HG03175 (cell line): ENCODE data around the gene VMP1.
"Not testable (repeated sequence)": the region's sequence is repeated elsewhere in the genome, so short reads cannot be mapped to it uniquely, and the experiment has no call there.

Experiments
- ATAC-seq: cut with Tn5 transposase; IDR thresholded peaks from one replicate; pipeline ENCODE4 v1.9.1; 2021; ENCODE audit warnings: mild to moderate bottlenecking, moderate library complexity; ENCODE audit not compliant: unreplicated experiment

VMP1 gene

DNA sequence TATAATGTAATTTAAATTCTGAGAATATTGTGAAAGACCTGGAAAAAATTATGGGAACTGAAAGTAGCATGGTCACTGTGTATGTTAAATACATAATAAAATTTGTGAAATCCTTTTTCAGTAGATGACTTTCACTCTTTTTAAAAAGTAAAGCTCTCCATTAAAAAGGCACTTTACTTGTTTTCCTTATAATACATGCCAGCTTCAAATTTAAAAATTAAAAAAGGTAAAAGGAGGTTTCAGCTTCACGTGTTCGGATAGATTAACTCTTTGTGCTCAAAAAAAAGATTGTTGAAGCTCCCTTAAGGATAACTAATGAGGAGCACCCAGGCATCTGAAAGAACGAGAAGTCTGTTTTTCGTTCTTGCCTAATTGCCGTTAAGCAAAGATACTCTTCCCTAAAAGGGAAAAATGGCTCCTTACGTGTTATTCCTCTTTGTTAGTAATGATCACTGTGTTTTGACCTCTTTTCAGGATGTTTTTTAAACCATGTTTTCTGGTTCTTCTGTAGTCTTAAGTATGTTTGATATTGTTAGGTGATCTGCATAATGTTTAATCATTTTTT is 97.5 kb downstream of the VMP1 start:
- ATAC-seq: no peak

DNA sequence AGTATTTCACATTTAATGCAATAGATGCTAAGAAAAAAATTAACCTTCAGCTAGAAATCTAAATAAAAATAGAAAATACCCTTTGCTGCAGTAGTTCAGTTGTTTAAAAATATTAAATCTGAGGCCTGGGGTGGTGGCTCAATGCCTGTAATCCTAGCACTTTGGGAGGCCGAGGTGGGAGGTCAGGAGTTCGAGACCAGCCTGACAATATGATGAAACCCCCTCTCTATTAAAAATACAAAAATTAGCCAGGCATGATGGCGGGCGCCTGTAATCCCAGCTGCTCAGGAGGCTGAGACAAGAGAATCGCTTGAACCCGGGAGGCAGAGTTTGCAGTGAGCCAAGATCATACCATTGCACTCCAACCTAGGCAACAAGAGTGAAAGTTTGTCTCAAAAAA is 98.9 kb downstream of the VMP1 start:
- ATAC-seq: not testable (repeated sequence)

DNA sequence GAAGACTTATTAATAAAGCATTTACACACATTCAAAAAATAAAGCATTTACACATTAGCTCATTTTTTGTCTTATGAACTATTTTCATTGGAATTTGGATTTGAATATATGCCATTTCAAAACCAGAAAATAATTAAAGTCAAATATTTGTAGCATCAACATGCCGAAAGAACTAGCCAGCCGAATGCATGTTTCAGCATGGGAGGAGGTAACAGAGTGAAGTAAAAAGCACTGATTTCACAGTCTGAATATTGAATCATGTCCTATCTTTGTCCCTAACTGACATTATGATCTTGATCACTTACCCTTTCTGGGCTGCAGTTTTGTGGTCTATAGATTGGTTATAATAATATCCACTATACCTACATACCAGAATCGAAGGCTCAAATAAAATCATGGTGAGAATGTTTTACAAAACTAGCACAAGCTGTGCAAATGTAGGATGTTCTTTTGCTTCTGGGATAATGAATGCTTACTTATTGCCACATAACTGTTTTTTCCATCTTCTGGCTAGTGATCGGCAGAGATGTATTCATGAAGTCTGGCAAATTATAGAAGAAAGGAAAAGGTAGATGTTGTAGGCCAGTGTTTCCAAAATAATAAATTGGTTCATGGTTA is 100.5 kb downstream of the VMP1 start:
- ATAC-seq: no peak

DNA sequence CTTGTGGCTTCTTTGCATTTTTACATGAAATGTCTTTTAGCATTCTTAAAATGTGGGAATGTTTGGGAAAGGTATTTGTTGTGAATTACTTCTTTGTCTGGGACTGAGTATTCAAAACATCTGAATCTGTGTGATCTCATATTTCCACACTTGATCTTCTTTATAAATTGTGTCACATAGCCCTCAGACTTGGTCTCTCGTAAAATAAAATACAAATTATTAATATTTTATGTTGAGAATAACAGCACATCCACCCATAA is 103.4 kb downstream of the VMP1 start:
- ATAC-seq: no peak

DNA sequence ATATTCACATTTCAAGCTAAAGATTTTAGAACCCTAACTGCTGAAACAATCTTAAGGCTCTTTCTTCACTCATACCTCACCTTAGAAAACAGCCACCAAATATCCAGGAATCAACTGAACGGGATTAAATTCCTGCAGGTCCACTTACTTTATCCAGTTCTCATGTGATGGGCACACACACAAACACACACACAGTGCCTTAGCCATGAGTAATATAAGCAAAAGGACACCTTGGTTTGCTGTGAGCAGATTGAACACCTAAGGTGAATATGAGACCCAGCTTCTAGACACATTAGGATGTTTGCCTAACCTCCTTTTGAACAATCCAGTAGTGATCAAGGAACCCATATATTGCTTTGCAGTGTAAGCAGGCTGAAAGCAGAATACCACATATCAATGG is 103.8 kb downstream of the VMP1 start:
- ATAC-seq: no peak

DNA sequence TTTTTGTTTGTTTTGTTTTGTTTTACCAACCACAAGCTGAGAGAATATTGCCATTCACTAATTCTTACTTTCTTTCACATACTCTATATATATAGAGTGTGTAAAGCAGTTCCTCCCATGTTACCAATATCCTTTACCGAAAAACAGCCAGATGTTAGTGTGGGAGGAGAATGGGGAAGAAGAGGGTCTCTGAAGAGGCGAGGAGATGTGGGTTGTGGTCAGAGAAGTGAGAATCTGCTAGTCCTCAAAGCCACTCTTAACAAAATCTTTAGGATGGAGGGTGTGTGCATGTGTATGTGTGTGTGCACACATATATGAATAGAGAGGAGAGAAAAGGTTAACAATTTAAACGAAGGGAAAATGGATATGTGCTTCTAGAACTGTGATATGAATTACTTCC is 104.7 kb downstream of the VMP1 start:
- ATAC-seq: no peak

DNA sequence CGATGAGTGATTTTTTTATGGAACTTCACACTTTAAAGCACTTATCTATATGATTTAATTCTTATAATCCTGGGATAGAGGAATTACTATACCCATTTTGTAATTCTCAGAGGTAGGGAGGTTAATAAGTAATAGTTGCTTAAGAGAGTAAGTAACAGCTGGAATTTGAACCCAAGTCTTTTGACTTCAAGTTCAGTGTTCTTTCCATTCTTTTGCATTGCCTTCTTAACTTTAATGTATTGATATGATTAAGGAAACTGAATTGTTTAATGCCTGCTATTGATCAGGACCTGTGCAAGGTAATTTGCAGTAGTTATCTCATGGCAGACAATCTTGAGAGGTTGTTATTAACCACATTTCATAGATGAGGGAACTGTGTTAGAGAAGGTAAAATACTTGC is 106.8 kb downstream of the VMP1 start:
- no peak for ATAC-seq

DNA sequence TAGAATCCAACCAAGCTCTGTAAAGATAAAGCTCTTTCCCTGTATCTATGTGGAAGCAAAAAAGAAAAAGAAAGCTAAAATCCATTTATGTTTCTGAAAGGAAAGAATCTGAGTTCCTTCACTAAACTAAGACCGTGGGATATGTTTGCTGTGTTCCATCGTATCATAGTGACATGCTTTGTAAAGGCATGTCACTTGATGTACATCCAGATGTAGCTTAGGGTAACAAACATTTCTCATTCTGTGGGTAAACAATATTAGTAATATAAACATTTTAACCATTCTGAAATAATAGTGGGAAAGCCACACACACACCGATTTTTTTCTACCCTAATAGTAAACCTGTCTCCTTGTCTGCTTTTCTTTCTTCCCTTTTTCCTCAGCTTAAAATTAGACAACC is 107.2 kb downstream of the VMP1 start:
- no peak for ATAC-seq

DNA sequence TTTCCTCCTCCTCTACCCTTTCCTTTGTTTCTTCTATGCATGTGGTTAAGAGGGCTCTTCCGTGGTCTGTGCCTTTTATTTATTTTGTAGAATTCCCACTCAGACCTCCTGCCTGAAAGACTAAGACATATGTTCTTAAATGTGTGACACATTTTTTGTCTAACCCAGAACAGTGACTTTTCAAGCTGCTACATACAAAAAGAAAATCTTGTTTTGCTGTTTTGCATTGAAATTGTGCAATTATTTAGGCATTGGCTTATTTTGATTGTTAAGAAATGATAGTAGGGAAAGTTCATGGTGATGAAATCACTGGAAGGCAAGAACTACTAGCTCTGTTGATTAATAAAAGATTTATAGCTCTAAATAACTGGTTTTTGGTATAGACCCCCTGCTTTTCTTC is 108.5 kb downstream of the VMP1 start:
- no peak for ATAC-seq

DNA sequence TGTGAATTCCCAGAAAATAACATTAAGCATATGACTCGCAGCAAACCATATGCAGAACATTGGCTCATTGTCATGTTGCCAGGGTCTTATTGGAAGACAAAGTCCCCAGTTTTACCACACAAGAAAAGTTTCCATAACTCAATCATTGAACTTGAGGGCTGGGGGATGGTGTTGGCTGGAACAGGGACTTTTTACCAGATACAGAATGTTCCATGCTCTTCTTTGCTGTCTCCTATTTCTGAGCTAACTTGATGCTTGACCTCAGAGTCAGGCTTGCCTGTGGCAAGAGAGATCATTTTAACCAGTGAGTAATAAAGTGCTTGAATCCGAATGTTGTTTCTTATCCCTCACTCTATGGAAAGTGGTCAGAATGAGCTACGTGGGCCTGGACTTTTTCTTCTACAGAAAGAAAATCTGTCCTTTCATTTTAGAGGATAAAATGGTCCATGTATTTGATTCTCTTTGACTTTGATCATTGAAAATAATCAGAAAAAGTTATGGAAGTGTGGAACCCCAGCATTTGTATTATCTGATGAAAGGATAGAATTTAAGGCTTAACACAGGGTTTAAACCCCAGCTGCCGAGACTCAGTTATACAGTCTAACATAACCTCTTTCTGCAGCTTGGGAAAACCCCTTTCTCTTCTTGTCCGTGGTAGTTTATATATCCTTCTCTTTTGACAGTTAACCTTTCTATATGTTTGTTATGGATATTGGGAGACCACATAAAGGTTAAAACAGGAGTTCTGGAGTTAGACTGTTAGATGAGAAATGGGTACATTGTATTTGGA is 118.3 kb downstream of the VMP1 start:
- ATAC-seq: no peak

DNA sequence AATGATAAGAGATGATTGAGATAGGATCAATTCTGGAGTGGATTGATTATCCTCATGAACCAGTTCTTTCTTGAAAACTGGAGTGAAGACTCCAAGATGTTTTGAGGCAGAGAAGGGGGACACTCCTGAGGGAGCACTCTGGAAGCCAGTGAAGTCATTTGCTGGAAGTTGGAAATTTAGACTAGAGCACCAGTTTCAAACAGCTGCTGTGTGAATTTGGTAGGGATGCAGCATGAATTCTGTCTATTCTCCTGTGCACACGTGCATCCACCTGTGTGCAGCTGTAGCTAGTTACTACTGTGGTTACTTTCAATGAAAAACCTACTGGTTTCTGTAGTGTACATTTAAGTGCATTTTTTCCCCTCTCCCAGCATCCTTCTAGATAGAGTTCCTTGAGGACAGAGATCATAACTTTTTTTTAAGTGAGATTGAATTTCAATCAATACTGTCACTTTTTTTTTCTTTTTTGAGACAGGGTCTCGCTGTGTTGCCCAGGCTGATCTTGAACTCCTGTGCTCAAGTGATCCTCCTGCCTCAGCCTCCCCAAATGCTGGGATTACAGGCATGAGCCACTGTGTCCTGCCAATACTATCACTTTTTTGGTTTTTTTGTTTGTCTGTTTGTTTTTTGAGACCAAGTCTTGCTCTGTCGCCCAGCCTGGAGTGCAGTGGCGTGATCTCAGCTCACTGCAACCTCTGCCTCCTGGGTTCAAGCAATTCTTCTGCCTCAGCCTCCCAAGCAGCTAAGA is 119.4 kb downstream of the VMP1 start:
- ATAC-seq: no peak

DNA sequence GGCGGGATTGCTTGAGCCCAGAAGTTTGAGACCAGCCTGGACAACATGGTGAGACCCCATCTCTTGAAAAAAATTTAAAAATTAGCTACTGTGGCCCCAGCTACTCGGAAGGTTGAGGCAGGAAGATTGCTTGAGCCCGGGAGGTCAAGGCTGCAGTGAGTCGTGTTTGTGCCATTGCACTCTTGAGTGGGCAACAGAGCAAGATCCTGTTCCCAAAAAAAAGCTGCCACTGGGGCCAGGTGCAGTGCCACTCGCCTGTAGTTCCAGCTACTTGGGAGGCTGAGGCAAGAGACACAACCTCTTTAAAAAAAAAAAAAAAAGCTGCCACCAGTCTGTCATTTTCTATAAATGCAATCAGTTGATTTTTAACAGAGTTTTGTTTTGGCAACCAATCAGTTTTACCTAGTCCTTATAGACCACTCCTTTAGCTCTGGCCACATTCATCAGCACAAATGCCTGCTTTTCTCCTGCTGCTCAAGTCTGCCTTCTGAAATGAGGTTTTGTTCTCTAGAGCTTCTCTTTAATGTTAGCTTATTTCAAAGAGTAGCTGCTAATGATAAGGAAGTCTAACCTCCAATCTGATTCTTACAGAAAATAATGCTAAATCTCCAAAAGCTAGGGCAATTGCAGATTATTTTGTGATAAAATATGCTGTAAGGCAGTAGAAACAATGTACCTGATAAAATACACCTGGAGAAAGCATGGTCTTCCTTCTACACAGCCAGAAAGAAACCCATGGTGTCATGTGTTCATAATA is 120.4 kb downstream of the VMP1 start:
- ATAC-seq: peak; percentile 29

DNA sequence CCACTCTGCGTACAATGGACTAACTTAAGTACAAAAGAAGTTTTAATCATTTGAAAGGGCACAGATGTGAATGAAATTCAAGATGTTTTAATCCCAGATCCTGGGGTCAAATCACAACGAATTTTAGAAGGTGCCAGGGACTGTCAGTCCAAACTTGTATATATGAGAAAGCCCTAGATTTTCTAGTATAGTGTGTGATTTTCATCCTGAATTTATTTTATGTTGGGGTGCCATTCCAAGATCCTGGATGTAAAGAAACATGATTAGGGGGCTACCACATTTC is 121.0 kb downstream of the VMP1 start:
- no peak for ATAC-seq

DNA sequence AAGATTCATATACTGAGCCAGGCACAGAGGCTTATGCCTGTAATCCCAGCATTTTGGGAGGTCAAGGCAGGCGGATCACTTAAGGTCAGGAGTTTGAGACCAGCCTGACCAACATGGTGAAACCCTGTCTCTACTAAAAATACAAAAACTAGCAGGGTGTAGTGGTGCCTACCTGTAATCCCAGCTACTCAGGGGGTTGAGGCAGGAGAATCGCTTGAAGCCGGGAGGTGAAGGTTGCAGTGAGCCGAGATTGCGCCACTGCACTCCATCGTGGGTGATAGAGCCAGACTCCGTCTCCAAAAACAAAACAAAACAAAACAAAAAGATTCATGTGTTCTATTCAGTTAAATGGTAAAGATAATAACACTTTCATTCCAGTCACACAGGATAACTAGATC is 121.4 kb downstream of the VMP1 start:
- ATAC-seq: not testable (repeated sequence)

DNA sequence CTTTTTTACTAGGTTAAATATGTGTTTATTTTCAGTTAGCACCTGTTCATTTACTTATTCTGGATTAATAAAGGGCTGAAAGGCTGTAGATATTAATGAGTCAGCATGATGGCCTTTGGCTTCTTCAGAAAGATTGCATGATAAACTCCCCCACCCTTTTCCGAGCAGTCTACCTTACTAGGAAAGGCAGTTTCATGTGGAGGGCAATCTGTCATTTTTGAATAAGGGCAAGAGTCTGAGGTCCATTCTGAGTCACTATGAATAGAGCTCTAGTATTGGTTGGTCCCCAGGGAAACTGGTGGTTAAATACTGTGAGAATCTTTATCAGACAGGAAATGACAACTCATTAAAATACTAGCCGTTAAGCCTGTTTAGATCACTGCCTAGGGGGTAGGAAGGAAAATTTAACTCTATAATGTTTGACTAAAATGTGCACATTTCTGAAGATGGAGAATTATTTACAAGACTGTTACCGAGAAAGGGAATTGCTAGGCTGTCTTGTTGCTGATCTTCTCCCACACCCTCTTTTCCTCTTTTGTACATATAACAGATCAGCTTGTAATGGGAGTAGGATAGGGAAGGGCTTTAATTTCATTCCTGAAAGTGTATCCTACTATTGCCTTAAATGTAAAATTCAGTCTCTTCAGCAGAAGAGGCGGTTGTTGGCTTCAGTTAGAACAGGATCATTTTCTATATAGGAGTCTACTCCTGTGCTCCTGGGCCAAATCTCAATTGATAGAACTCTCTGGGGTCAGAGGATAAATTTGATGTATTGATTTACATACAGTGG is 122.0 kb downstream of the VMP1 start:
- peak; percentile 78 for ATAC-seq

DNA sequence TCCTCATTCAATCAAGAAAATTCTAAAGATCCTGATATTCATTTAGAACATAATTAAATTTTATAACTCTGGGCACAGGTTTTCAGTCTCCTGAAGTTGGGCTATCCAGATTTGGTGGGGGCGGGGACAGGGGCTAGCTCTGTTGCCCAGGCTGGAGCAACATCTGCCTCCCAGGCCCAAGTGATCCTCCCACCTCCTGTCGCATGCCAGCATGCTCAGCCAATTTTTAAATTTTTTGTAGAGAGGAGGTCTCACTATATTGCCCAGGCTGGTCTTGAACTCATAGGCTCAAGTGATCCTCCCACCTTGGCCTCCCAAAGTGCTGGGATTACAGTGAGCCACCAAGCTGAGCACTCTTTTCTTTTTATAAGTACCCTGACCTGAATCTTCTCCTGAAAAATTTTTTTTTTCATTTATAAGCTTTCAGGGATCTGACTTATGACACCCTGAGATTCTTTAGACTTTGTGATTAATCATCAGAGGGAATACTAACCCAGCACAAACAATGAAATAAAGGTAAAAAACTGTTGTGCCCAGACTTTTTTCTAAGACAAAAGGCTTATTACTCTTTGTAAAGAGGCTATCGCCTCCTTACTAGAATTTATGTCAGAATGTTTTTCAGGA is 122.7 kb downstream of the VMP1 start:
- no peak for ATAC-seq

DNA sequence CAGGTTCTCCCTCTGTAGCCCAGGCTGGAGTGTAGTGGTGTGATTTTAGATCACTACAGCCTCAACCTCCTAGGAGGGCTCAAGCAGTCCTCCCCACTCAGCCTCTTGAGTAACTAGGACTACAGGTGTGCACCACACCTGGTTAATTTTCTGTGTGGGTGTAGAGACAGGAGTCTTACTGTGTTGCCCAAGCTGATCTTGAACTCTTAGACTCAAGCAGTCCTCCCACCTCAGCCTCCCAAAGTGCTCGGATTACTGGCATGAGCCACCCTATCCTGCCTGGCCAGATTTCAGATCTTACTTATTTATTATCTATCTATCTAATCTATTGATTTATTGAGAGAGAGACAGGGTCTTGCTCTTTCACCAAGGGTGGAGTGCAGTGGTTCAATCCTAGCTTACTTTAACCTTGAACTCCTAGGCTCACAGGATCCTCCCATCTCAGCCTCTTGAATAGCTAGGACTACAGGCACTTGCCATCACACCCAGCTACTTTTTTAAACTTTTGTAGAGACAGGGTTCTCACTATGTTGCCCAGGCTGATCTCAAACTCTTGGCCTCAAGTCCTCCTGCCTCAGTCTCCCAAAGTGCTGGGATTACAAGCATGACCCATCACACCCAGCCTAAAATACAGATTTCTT is 123.5 kb downstream of the VMP1 start:
- ATAC-seq: no peak

DNA sequence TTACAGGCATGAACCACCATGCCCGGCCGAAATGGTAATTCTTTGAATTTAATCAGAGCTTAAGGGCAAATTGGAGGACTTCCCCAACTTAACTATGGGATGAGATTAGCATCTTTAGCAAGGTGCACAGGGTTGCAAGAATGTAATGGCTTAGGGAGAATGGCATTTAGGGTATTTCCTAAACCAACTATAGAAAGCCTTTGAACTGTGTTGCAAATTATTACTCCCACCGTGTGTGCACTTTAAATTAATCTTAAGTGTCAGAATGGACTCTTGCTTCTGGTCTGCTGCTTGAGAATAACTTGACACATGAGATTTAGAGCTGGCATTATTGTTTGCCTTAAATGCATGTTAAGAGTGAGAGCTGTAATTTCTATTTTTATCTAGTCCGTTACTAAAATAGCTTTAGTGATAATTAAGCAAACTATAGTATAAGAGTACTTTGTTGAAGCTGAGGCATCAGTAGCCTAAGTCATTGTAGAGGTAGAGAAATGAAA is 125.5 kb downstream of the VMP1 start:
- ATAC-seq: no peak

DNA sequence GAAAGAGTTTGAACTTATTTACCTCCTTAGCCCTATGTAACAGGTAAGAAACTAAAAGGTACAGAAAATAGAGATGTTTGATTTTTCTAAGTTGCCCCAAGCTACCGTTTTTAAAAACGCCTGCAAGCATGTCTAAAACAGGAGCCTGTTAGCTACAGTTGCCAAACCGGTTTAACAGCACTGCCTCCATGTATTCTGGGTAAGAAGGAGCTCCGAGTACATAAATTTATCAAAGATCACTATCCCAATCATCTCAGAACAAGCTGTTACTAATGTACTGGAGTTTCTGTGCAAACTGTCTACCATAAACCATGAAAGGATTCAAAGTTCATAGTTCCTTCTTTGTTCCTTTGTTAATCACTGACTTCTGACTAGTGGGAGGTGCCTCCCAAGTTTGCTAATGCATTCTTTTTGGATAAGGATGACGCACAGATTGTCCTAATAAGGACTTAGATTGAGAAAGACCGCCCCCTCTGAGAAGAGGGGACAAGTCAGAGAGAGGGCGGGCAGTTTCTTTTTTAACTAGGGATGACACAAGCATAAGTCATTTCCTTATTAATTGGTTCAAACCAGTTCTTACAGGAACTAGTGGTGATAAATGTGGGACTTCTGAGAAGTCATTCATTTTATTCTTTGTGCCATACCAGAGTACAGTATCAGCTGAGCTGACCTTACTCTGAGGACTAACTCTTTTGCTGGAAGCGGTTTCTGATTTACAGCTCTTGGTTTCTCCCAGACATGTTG is 130.0 kb downstream of the VMP1 start:
- ATAC-seq: peak; percentile 86
